Measurements from ENCODE around the gene NTN3.

The NTN3 gene

DNA sequence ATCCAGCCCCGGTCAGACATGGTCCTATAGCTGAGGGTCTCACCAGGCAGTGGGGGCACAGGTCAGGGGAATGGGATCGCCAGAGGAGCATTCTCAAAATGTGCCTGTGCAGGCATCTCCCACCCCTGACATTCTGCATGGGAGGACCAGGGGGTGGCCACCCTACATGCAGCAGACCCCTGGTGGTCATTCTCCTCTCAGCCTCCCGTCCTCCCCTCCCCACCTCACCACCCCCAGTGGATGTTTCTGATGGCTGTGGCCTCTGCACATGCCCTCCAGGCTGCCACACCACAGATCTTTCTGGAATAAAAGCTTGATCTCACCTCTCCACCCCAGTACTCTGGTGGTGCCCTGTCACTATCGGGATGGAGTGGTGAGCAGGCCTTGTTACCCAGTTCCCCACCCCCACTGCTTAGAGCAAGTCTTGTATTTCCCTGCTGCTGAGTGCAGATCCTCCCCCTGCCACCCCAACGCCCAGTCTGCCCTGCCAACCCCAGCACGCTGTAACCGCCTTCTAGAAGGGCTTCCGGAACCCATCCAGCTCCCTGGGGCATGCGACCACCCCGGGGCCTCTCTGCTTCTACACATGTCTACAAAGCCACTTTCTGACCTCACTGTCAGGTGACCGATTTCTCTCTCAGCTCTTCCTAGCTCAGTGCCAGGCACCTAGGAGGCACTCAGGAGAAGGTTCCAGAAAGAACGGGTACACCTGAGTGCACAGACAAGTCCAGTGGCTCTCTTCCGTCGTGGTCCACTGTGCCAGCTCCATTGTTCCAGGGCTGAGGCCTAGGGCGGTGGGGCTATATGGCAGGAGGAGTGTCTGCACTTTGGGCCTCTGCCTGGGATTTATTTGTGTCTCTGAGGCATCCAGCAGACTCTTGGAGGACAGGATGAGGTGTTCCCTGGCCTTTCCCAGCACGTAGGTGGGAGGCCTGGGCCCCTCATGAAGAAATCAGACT, 13.1 kb downstream of the NTN3 start:
- Histone ChIP-seq H3K9ac (ENCODE audit: low read length) (no peak overlapping the region), H3K4me1 (ENCODE audit: low read length) (no peaks in the 10 kb centered on the region), H3K4me2 (ENCODE audit: low read depth, low read length) (no peak overlapping the region), H3K4me3 (ENCODE audit: low read length) (no peak overlapping the region), H3K79me2 (ENCODE audit: low read length) (0 out of 2 replicates have a peak, but pooled peaks cover 8% of the 10 kb centered on the region), H3K9me2 (replicated peaks; ENCODE audit: insufficient read depth, low read length) (no peaks in the 10 kb centered on the region), H3K27me3 (replicated peaks; ENCODE audit: insufficient read depth, low read length) (no peaks in the 10 kb centered on the region), H3F3A (ENCODE audit: insufficient read depth, low read length) (no peaks in the 10 kb centered on the region), H3K27ac (ENCODE audit: low read length) (no peak overlapping the region), H4K20me1 (ENCODE audit: insufficient read depth, low read length) (no peaks in the 10 kb centered on the region), H3K9me3 (replicated peaks; ENCODE audit: insufficient read depth, low read length) (no peaks in the 10 kb centered on the region), H2AFZ (ENCODE audit: low read length) (no peak overlapping the region), H3K36me3 (replicated peaks; ENCODE audit: insufficient read depth, low read length) (no peaks in the 10 kb centered on the region)
- no peak for DNase-seq
- no peak for TF ChIP-seq EZH2 (optimal IDR thresholded peaks at IDR 0.05; ENCODE audit: low read depth, low read length)
- TF ChIP-seq, protein P1, sequence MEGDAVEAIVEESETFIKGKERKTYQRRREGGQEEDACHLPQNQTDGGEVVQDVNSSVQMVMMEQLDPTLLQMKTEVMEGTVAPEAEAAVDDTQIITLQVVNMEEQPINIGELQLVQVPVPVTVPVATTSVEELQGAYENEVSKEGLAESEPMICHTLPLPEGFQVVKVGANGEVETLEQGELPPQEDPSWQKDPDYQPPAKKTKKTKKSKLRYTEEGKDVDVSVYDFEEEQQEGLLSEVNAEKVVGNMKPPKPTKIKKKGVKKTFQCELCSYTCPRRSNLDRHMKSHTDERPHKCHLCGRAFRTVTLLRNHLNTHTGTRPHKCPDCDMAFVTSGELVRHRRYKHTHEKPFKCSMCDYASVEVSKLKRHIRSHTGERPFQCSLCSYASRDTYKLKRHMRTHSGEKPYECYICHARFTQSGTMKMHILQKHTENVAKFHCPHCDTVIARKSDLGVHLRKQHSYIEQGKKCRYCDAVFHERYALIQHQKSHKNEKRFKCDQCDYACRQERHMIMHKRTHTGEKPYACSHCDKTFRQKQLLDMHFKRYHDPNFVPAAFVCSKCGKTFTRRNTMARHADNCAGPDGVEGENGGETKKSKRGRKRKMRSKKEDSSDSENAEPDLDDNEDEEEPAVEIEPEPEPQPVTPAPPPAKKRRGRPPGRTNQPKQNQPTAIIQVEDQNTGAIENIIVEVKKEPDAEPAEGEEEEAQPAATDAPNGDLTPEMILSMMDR (IDR thresholded peaks at IDR 0.05; ENCODE audit: low read length): no peak
- no peak for TF ChIP-seq EZH2phosphoT487 (IDR thresholded peaks at IDR 0.05; ENCODE audit: low read length)

GRCh38 chr16:2484898-2485508, 13.9 kb downstream of the NTN3 start:
- no peaks in the 10 kb centered on the region for H3K9me2 ChIP-seq (replicated peaks; ENCODE audit: insufficient read depth, low read length)
- no peaks in the 10 kb centered on the region for H4K20me1 ChIP-seq (ENCODE audit: insufficient read depth, low read length)
- H3K9ac ChIP-seq (ENCODE audit: low read length): no peak overlapping the region
- H3K4me2 ChIP-seq (ENCODE audit: low read depth, low read length): no peak overlapping the region
- H3F3A ChIP-seq (ENCODE audit: insufficient read depth, low read length): no peaks in the 10 kb centered on the region
- H3K79me2 ChIP-seq (ENCODE audit: low read length): 0 out of 2 replicates have a peak, but pooled peaks cover 8% of the 10 kb centered on the region
- no peaks in the 10 kb centered on the region for H3K4me1 ChIP-seq (ENCODE audit: low read length)
- no peak for DNase-seq
- no peaks in the 10 kb centered on the region for H3K9me3 ChIP-seq (replicated peaks; ENCODE audit: insufficient read depth, low read length)
- H3K27ac ChIP-seq (ENCODE audit: low read length): no peak overlapping the region
- no peak overlapping the region for H2AFZ ChIP-seq (ENCODE audit: low read length)
- H3K27me3 ChIP-seq (replicated peaks; ENCODE audit: insufficient read depth, low read length): no peaks in the 10 kb centered on the region
- H3K4me3 ChIP-seq (ENCODE audit: low read length): no peak overlapping the region
- no peaks in the 10 kb centered on the region for H3K36me3 ChIP-seq (replicated peaks; ENCODE audit: insufficient read depth, low read length)
- TF ChIP-seq, protein P1 (IDR thresholded peaks at IDR 0.05; ENCODE audit: low read length): no peak
- TF ChIP-seq EZH2 (optimal IDR thresholded peaks at IDR 0.05; ENCODE audit: low read depth, low read length): no peak
- TF ChIP-seq EZH2phosphoT487 (IDR thresholded peaks at IDR 0.05; ENCODE audit: low read length): no peak

- no peak overlapping the region for H3K4me3 ChIP-seq (ENCODE audit: low read length)
Measured at GRCh38 chr16:2485811-2486507, 14.9 kb downstream of the NTN3 start.

More at GRCh38 chr16:2485811-2486507, 14.9 kb downstream of the NTN3 start:
- TF ChIP-seq EZH2 (optimal IDR thresholded peaks at IDR 0.05; ENCODE audit: low read depth, low read length) (no peak), EZH2phosphoT487 (IDR thresholded peaks at IDR 0.05; ENCODE audit: low read length) (no peak)
- TF ChIP-seq, protein P1 (IDR thresholded peaks at IDR 0.05; ENCODE audit: low read length): no peak
- DNase-seq: no peak
- H3K27me3 ChIP-seq (replicated peaks; ENCODE audit: insufficient read depth, low read length): no peaks in the 10 kb centered on the region
- H3F3A ChIP-seq (ENCODE audit: insufficient read depth, low read length): no peaks in the 10 kb centered on the region
- no peaks in the 10 kb centered on the region for H3K9me2 ChIP-seq (replicated peaks; ENCODE audit: insufficient read depth, low read length)
- H3K4me2 ChIP-seq (ENCODE audit: low read depth, low read length): no peak overlapping the region
- H3K79me2 ChIP-seq (ENCODE audit: low read length): 0 out of 2 replicates have a peak, but pooled peaks cover 8% of the 10 kb centered on the region
- no peak overlapping the region for H2AFZ ChIP-seq (ENCODE audit: low read length)
- no peaks in the 10 kb centered on the region for H3K9me3 ChIP-seq (replicated peaks; ENCODE audit: insufficient read depth, low read length)
- H3K9ac ChIP-seq (ENCODE audit: low read length): no peak overlapping the region
- no peaks in the 10 kb centered on the region for H4K20me1 ChIP-seq (ENCODE audit: insufficient read depth, low read length)
- H3K36me3 ChIP-seq (replicated peaks; ENCODE audit: insufficient read depth, low read length): no peaks in the 10 kb centered on the region
- H3K4me1 ChIP-seq (ENCODE audit: low read length): no peaks in the 10 kb centered on the region
- no peak overlapping the region for H3K27ac ChIP-seq (ENCODE audit: low read length)

Measured in MM.1S (cell line).